SU-DHL-6 (cell line): ENCODE measurements around the gene MAP2K2.

Experiments used
- H2AFZ ChIP-seq: fragments of 200-600 bp; sonication (generic); 2 replicates; pipeline ENCODE4 v1.6.1; 2014; ENCODE audit warnings: low read depth, mild to moderate bottlenecking, moderate library complexity, mixed read lengths, antibody characterized with exemption, low read length; ENCODE audit not compliant: severe bottlenecking
- H3F3A ChIP-seq: fragments of 200-600 bp; shearing (Covaris generic); 2 replicates; pipeline ENCODE4 v1.6.0; 2016; ENCODE audit warnings: antibody characterized with exemption, mild to moderate bottlenecking; ENCODE audit not compliant: insufficient read depth
- H3K27ac ChIP-seq: fragments of 200-600 bp; sonication (generic); 2 replicates; pipeline ENCODE4 v1.5.1; 2016; ENCODE audit warnings: low read depth, mild to moderate bottlenecking, low read length, moderate library complexity, mixed read lengths
- H3K27me3 ChIP-seq: fragments of 200-600 bp; sonication (generic), shearing (Covaris generic); 2 replicates; pipeline ENCODE4 v1.6.0; 2014; ENCODE audit warnings: mild to moderate bottlenecking, low read length
- H3K36me3 ChIP-seq: fragments of 200-600 bp; sonication (generic); 2 replicates; pipeline ENCODE4 v1.6.1; 2014; ENCODE audit warnings: mild to moderate bottlenecking, low read length, mixed read lengths
- H3K4me2 ChIP-seq: fragments of 300-600, 200-600 bp; shearing (Covaris generic), sonication (generic); 2 replicates; pipeline ENCODE4 v1.6.0; 2014; ENCODE audit warnings: low read length, low read depth, mild to moderate bottlenecking; ENCODE audit not compliant: poor library complexity, severe bottlenecking
- H3K4me3 ChIP-seq: fragments of 200-600 bp; sonication (generic); 2 replicates; pipeline ENCODE4 v1.5.1; 2014; ENCODE audit warnings: antibody characterized with exemption, low read length, mild to moderate bottlenecking, mixed read lengths; ENCODE audit not compliant: insufficient read depth, poor library complexity, severe bottlenecking
- H3K79me2 ChIP-seq: fragments of 200-600 bp; sonication (generic); 2 replicates; pipeline ENCODE4 v1.6.1; 2014; ENCODE audit warnings: mild to moderate bottlenecking, low read length, moderate library complexity; ENCODE audit not compliant: insufficient read depth
- H3K9ac ChIP-seq: fragments of 200-600 bp; sonication (generic); 2 replicates; pipeline ENCODE4 v1.7.0; 2014; ENCODE audit warnings: mild to moderate bottlenecking, low read length
- H3K9me2 ChIP-seq: fragments of 200-600 bp; sonication (generic); replicated peaks from 2 replicates; pipeline ENCODE4 v1.6.1; 2014; ENCODE audit warnings: low read length; ENCODE audit not compliant: insufficient read depth
- H3K9me3 ChIP-seq: fragments of 200-600 bp; sonication (generic); 2 replicates; pipeline ENCODE4 v1.6.1; 2014; ENCODE audit warnings: low read length, mixed read lengths; ENCODE audit not compliant: insufficient read depth
- H4K20me1 ChIP-seq: fragments of 200-600 bp; sonication (generic); 2 replicates; pipeline ENCODE4 v1.6.1; 2014; ENCODE audit warnings: low read depth, mild to moderate bottlenecking, antibody characterized with exemption, low read length, moderate library complexity, mixed read lengths
- EZH2phosphoT487 ChIP-seq: fragments of 200-600 bp; sonication (generic), shearing (Covaris generic); conservative IDR thresholded peaks from 2 replicates; pipeline ENCODE4 v1.6.1; 2018; ENCODE audit warnings: mild to moderate bottlenecking, antibody characterized with exemption, low read length, moderate library complexity, mixed read lengths
- TF ChIP-seq, protein P1 (sequence below): fragments of 200-600 bp; sonication (generic); IDR thresholded peaks from one replicate; pipeline ENCODE4 v1.5.1; 2017; ENCODE audit warnings: antibody characterized with exemption, mild to moderate bottlenecking, low read length, moderate library complexity; ENCODE audit not compliant: insufficient read depth, poor library complexity, severe bottlenecking

Gene MAP2K2

GRCh38 chr19:4113398-4114088 is 10.4 kb downstream of the MAP2K2 start:
- no peak overlapping the region for H3K4me2 ChIP-seq
- H3K4me3 ChIP-seq, result no peak overlapping the region
- H3K9ac ChIP-seq, result no peak overlapping the region
- H3K27me3 ChIP-seq, result no peaks in the 10 kb centered on the region
- no peaks in the 10 kb centered on the region for H3K9me2 ChIP-seq
- H2AFZ ChIP-seq, result no peak overlapping the region
- H3F3A ChIP-seq, result no peaks in the 10 kb centered on the region; the same call in 1 of the 2 replicates
- no peaks in the 10 kb centered on the region for H3K9me3 ChIP-seq
- H3K36me3 ChIP-seq, result no peaks in the 10 kb centered on the region
- no peak overlapping the region for H3K27ac ChIP-seq
- H4K20me1 ChIP-seq, result no peaks in the 10 kb centered on the region
- peaks cover 6% of the 10 kb centered on the region; the same call in 1 of the 2 replicates for H3K79me2 ChIP-seq
- TF ChIP-seq, protein P1, sequence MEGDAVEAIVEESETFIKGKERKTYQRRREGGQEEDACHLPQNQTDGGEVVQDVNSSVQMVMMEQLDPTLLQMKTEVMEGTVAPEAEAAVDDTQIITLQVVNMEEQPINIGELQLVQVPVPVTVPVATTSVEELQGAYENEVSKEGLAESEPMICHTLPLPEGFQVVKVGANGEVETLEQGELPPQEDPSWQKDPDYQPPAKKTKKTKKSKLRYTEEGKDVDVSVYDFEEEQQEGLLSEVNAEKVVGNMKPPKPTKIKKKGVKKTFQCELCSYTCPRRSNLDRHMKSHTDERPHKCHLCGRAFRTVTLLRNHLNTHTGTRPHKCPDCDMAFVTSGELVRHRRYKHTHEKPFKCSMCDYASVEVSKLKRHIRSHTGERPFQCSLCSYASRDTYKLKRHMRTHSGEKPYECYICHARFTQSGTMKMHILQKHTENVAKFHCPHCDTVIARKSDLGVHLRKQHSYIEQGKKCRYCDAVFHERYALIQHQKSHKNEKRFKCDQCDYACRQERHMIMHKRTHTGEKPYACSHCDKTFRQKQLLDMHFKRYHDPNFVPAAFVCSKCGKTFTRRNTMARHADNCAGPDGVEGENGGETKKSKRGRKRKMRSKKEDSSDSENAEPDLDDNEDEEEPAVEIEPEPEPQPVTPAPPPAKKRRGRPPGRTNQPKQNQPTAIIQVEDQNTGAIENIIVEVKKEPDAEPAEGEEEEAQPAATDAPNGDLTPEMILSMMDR, result no peak
- TF ChIP-seq EZH2phosphoT487, result no peak

GRCh38 chr19:4112367-4112766 is 11.6 kb downstream of the MAP2K2 start:
- Histone ChIP-seq H3F3A (no peaks in the 10 kb centered on the region; the same call in 1 of the 2 replicates), H3K9me3 (no peaks in the 10 kb centered on the region), H3K36me3 (no peaks in the 10 kb centered on the region), H3K9me2 (no peaks in the 10 kb centered on the region), H3K27ac (no peak overlapping the region), H4K20me1 (no peaks in the 10 kb centered on the region), H3K79me2 (no peaks in the 10 kb centered on the region), H2AFZ (no peak overlapping the region), H3K4me3 (no peak overlapping the region), H3K27me3 (no peaks in the 10 kb centered on the region), H3K4me2 (no peak overlapping the region), H3K9ac (no peak overlapping the region)
- TF ChIP-seq EZH2phosphoT487, result no peak
- TF ChIP-seq, protein P1, result no peak

GRCh38 chr19:4109626-4109945 is 14.3 kb downstream of the MAP2K2 start:
- H3K36me3 ChIP-seq, result no peaks in the 10 kb centered on the region
- H3K9me3 ChIP-seq, result no peaks in the 10 kb centered on the region
- H3F3A ChIP-seq, result no peaks in the 10 kb centered on the region; the same call in 1 of the 2 replicates
- peak overlapping the region; percentile 22; the same call in 1 of the 2 replicates for H3K9ac ChIP-seq
- TF ChIP-seq, protein P1, result no peak
- no peak for TF ChIP-seq EZH2phosphoT487
- peak overlapping the region; percentile 0 for H3K4me2 ChIP-seq
- H4K20me1 ChIP-seq, result no peaks in the 10 kb centered on the region
- H3K27me3 ChIP-seq, result no peaks in the 10 kb centered on the region
- H3K9me2 ChIP-seq, result no peaks in the 10 kb centered on the region
- H3K27ac ChIP-seq, result peak overlapping the region; percentile 59
- H3K79me2 ChIP-seq, result no peaks in the 10 kb centered on the region
- H3K4me3 ChIP-seq, result no peak overlapping the region
- no peak overlapping the region for H2AFZ ChIP-seq
